Adrenal gland (tissue), 12 donors: ENCODE measurements around the gene SCAMP1. TPM values are rescaled to one million over a fixed set of nuclear protein-coding genes. Genes with fewer than 3 reads are reported as not detected.

ENCODE experiments used
- DNase-seq, 7 donors: peaks; one replicate each; pipeline ENCODE4 v3.0.0-alpha.2; 2019 to 2020
- H3K27ac ChIP-seq, 5 donors: fragments of 200-600 bp; sonication (generic) in 4 of 5; 1 replicate in 3 of 5; 2 replicates in 2 of 5; pipeline versions ENCODE4 v1.5.1 to v1.8.0; 2016 to 2020; ENCODE audit warnings: mild to moderate bottlenecking in 1 of 5
- H3K27me3 ChIP-seq: fragments of 200-600 bp; 2 replicates; pipeline ENCODE4 v1.8.0; 2021
- H3K36me3 ChIP-seq, 2 donors: fragments of 200-600 bp; replicated peaks in 1 of 2; 1 replicate in 1 of 2; 2 replicates in 1 of 2; pipeline versions ENCODE4 v1.5.1 to v1.8.0; 2018 to 2022
- H3K4me1 ChIP-seq, 2 donors: fragments of 200-600 bp; replicated peaks in 1 of 2; 1 replicate in 1 of 2; 2 replicates in 1 of 2; pipeline versions ENCODE4 v1.5.1 to v1.8.0; 2018 to 2021
- H3K4me3 ChIP-seq, 4 donors: fragments of 200-600 bp; sonication (generic) in 3 of 4; one replicate each; pipeline ENCODE4 v1.5.1; 2016 to 2018
- H3K9me3 ChIP-seq, 3 donors: fragments of 200-600 bp; sonication (generic) in 1 of 3; replicated peaks in 1 of 3; 1 replicate in 2 of 3; 2 replicates in 1 of 3; pipeline versions ENCODE4 v1.5.1 to v1.8.0; 2016 to 2021
- POLR2A ChIP-seq, 2 donors: fragments of 450-650 bp; IDR thresholded peaks; one replicate each; pipeline ENCODE4 v1.6.1; 2017; ENCODE audit warnings: antibody characterized with exemption in 2 of 2, mild to moderate bottlenecking in 2 of 2, moderate library complexity in 1 of 2
- WGBS, 4 donors: extraction: QIAGEN DNeasy Blood & Tissue Kit in 2 of 4; methylation state at CpG; one replicate each; pipeline versions ENCODE4 v1.1.5 to v1.1.7; 2013 to 2017; 5-methylcytosine and 5-hydroxymethylcytosine counted together
- intact Hi-C, 2 donors: fragments of 100-400 bp; cut with DNase I; formaldehyde crosslinking; loops; one replicate each; pipeline versions ENCODE4 v1.14.1 to v1.15.0; 2022 to 2023
- polyA plus RNA-seq, 3 donors: library from polyadenylated mRNA; stranded (reverse); fragments of 200-250 nt in 2 of 3; fragments of 350-450 nt in 1 of 3; fragmentation: Illumina TruSeq in 1 of 3; extraction: RNeasy Lipid Tissue Mini Kit (QIAGEN cat#74804) in 1 of 3; gene quantifications; one replicate each; pipeline ENCODE4 v1.2.3, GENCODE V29; 2013 to 2014
- total RNA-seq, 9 donors: library from RNA; depleted of rRNA in 4 of 9; stranded (reverse); fragments of >200 nt in 4 of 9; fragments of 120-200 nt in 1 of 9; fragmentation: NEBNext Ultra II Directional in 1 of 9; extraction: Animal tissue kit (Norgen Biotek cat#: 25700) in 1 of 9; gene quantifications; one replicate each; pipeline versions ENCODE4 v1.1.0 to v1.2.4, GENCODE V29; 2013 to 2023
- TF ChIP-seq, protein P1 (sequence below), 6 experiments: fragments of 450-650 bp in 4 of 6; fragments of 200-600 bp in 2 of 6; sonication (generic) in 1 of 6; IDR thresholded peaks; 1 replicate in 5 of 6; 2 replicates in 1 of 6; pipeline versions ENCODE4 v1.5.1 to v1.8.0; 2016 to 2021; ENCODE audit warnings: antibody characterized with exemption in 6 of 6, mild to moderate bottlenecking in 2 of 6, moderate library complexity in 1 of 6
- donor health status: healthy with polysubstance abuse.
- donor health status: Bipolar disorder and iron deficiency.
- donor health status: DM: yes; HTN: yes; CAD: no.
- donor health status: DM: no; HTN: no; CAD: no.
- donor health status: DM: no; HTN: no; CAD: no.
- donor health status: DM: yes; HTN: yes; CAD: no.

The SCAMP1 gene
- total and polyA plus RNA-seq, 12 donors = 5.6 to 40.2 (median 25.9) TPM

DNA sequence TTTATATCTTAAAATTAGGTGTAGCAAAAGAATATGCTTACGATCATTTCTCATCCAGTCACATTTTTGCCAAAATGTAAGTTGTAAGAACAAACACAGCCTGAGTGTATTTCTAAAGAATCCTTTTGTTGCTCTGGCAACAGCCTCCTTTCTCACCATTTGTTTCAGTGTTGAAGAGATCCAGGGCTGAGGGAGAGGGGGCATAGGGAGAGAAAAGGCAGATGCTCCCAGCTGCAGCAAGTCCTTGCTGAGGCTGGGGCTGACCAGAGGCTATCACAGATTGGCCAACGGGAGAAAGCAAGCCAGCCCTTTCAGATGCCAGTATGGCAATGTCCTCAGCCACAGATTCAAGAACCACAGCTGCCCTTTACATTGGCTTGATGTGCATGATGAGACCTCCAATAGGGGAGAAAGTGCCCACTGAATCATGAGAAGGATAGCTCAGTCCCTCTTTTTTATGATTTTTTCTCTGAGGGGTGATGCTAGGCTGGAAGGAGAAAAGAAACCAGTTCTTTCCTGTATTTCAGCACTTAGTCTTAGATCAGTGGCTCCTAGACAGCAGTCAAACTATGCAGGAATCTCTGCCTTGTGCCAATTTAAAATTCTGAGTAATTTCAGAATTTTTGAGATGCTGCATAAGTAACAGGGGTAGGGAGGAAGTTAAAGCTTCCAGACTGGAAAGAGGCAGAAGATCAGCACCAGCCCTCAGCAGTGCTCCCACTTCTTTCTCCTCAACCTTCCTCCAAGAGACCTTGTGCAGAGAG lies 146.0 kb downstream of the SCAMP1 start:
- peak overlapping the region in 3 of 5 donors; percentile 6 to 90 (median 85) for H3K27ac ChIP-seq
- H3K4me3 ChIP-seq = peak overlapping the region in 1 of 4 donors; percentile 39
- H3K27me3 ChIP-seq = no peaks in the 10 kb centered on the region
- no peaks in the 10 kb centered on the region for H3K36me3 ChIP-seq
- no peaks in the 10 kb centered on the region for H3K9me3 ChIP-seq
- TF ChIP-seq, protein P1, sequence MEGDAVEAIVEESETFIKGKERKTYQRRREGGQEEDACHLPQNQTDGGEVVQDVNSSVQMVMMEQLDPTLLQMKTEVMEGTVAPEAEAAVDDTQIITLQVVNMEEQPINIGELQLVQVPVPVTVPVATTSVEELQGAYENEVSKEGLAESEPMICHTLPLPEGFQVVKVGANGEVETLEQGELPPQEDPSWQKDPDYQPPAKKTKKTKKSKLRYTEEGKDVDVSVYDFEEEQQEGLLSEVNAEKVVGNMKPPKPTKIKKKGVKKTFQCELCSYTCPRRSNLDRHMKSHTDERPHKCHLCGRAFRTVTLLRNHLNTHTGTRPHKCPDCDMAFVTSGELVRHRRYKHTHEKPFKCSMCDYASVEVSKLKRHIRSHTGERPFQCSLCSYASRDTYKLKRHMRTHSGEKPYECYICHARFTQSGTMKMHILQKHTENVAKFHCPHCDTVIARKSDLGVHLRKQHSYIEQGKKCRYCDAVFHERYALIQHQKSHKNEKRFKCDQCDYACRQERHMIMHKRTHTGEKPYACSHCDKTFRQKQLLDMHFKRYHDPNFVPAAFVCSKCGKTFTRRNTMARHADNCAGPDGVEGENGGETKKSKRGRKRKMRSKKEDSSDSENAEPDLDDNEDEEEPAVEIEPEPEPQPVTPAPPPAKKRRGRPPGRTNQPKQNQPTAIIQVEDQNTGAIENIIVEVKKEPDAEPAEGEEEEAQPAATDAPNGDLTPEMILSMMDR (IDR thresholded peaks at IDR 0.05) = no peak
- no peak for TF ChIP-seq POLR2A (IDR thresholded peaks at IDR 0.05)
- no peak for DNase-seq
- intact Hi-C loops = no loop called here
- H3K4me1 ChIP-seq = peaks cover 66 to 79% of the 10 kb centered on the region in 2 donors
- WGBS, 4 donors = 61 to 78% (median 68%) methylated on average over 2 of the region's 2 CpGs

DNA sequence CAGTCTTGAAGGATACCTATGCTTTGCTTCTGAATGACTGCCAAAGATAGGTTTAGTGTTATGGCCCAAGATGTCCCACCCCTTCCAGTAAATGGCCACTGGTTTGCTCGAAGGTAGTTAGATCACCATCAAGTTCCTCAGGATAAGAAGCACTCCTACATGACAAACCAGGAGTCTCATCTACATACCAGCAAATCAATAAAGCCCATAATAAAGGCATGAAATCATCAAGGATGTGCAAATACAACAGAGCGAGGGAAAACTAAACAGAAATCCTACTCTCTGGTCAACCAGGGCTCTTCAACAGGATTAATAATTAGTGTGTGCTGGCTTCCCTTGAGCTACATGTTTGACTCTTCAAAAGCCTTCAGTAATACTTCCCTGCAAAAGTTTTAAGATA lies 147.1 kb downstream of the SCAMP1 start:
- 90 to 97% (median 94%) methylated on average over 2 of the region's 2 CpGs for WGBS, 4 donors
- peak overlapping the region in 1 of 4 donors; percentile 39 for H3K4me3 ChIP-seq
- H3K36me3 ChIP-seq = no peaks in the 10 kb centered on the region
- DNase-seq = no peak
- intact Hi-C loops = no loop called here
- H3K4me1 ChIP-seq = peaks cover 55 to 74% of the 10 kb centered on the region in 2 donors
- H3K27ac ChIP-seq = peak overlapping the region in 1 of 5 donors; percentile 81
- TF ChIP-seq POLR2A (IDR thresholded peaks at IDR 0.05) = no peak
- TF ChIP-seq, protein P1 (IDR thresholded peaks at IDR 0.05) = no peak
- H3K9me3 ChIP-seq = no peaks in the 10 kb centered on the region
- no peaks in the 10 kb centered on the region for H3K27me3 ChIP-seq

DNA sequence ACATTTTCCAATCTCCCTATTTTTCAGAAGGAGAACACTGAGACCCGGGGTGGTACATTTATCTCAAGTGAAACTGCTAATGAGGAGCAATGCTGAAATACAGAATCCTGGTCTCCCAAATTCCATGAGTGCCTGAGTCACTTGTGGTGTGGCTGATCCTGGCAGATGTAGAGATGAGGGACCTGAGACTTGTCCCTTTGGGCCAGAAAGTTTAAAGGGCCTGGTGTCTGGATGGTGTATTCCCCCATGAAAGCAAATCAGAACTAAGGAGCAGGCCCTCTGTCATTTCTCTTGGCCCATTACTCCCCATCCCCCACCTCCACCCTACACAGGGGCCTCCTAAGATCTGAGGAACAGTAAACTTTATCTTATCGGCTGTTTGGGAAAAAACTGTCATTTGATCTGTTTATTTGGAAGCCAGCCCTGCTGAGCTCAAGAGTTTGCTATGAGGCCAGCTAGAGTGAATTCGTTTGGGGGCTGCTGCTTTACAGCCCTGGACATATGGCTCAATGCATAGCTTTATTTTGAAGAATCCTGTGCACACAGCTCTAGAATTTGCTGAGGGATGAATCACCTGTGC lies 147.9 kb downstream of the SCAMP1 start:
- Histone ChIP-seq H3K4me1 (peaks cover 54 to 74% of the 10 kb centered on the region in 2 donors), H3K27me3 (no peaks in the 10 kb centered on the region), H3K36me3 (no peaks in the 10 kb centered on the region), H3K27ac (peak overlapping the region in 4 of 5 donors; percentile 3 to 81 (median 61)), H3K9me3 (no peaks in the 10 kb centered on the region), H3K4me3 (peak overlapping the region in 1 of 4 donors; percentile 39)
- TF ChIP-seq, protein P1 (IDR thresholded peaks at IDR 0.05) = no peak
- TF ChIP-seq POLR2A (IDR thresholded peaks at IDR 0.05) = no peak
- 28 to 37% (median 31%) methylated on average over 3 of the region's 3 CpGs for WGBS, 4 donors
- intact Hi-C loops = no loop called here
- peak in 4 of 7 donors; percentile 33 to 65 (median 46) for DNase-seq

DNA sequence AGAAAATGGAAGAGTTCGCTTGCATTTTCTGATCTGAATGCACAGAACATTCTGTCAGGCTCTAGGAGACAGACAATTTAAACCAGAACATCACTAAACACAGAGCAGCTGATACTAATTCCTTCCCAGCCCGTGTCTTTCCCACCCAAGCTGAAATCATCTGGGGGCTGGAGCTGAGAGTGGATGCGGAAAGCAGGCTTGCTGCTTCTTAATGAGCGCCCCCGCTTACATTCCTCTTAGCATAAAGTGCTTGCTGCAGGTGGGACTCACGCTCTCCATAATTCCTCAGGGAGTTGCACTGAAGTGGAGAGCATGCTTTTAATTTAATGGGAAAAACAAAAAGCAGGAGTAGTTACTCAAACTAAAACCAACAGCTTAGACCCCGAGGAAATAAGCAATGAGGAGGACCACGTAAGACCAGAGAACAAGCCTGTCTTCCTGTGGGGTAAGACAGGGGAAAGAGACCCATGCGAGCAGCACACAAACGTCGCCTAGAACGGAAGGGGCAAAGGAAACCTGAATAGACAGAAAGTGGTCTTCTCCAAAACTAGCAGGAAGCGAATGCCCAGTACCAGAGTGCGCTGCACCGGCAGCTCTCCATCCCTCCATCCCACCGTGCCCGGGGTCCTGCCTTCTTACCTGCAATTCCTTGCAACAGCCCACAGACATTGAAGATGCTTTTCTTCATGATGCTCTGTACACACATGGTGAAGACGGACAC lies 148.9 kb downstream of the SCAMP1 start:
- DNase-seq = no peak
- H3K27me3 ChIP-seq = no peaks in the 10 kb centered on the region
- 71 to 81% (median 77%) methylated on average over 18 of the region's 18 CpGs for WGBS, 4 donors
- H3K9me3 ChIP-seq = no peaks in the 10 kb centered on the region
- no peaks in the 10 kb centered on the region for H3K36me3 ChIP-seq
- peaks cover 49 to 67% of the 10 kb centered on the region in 2 donors for H3K4me1 ChIP-seq
- intact Hi-C loops = no loop called here
- H3K27ac ChIP-seq = peak overlapping the region in 3 of 5 donors; percentile 43 to 81 (median 79)
- TF ChIP-seq, protein P1 (IDR thresholded peaks at IDR 0.05) = no peak
- no peak for TF ChIP-seq POLR2A (IDR thresholded peaks at IDR 0.05)
- peak overlapping the region in 1 of 4 donors; percentile 39 for H3K4me3 ChIP-seq
